M059J (cell line): ENCODE data around the gene CHN2. TPM values are rescaled to one million over a fixed set of nuclear protein-coding genes. Genes with fewer than 3 reads are reported as not detected.

Experiments
- DNase-seq: peaks from one replicate; pipeline ENCODE4 v3.0.0-alpha.2; 2012; ENCODE audit warnings: low read depth
- total RNA-seq: library from RNA; depleted of rRNA; stranded (reverse); fragments of >200 nt; shearing (Covaris generic); gene quantifications from 2 replicates; pipeline ENCODE4 v1.2.3, GENCODE V29; 2014

The CHN2 gene
- total RNA-seq, 1 experiment from 2014 or later, result not detected

- no peak for DNase-seq
Measured at GRCh38 chr7:29332042-29332811, 137.7 kb downstream of the CHN2 start.

- DNase-seq, result no peak
Measured at GRCh38 chr7:29332875-29333855, 138.6 kb downstream of the CHN2 start.

GRCh38 chr7:29335188-29336083, 140.9 kb downstream of the CHN2 start:
- no peak for DNase-seq

DNA sequence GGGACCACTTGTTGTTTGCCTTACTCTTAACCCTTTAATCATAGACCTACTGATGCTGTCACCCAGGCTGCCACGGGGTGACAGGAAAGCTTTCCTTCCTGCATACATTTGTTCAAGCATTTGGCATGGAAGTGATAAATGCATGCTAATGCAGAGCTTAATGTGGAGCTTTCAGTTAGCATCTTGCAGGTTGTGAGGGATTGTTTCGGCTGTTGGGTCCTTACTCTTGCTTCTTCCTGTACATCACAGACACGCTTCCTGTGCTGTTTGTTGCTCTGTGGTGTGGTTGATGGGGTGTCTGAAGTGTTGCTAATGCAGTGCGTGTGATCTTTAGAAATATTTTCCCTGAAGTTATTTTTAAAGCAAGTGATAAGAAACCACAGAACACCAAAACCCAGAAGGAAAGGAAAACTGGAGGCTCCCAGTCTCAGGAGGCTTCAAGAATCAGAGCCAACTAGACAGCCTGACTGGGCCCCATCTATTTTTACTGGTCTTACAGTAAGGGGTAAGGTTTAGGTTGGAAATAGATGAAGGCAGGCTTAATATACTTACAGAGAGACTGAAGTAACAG, 143.1 kb downstream of the CHN2 start:
- peak; percentile 5 for DNase-seq

DNA sequence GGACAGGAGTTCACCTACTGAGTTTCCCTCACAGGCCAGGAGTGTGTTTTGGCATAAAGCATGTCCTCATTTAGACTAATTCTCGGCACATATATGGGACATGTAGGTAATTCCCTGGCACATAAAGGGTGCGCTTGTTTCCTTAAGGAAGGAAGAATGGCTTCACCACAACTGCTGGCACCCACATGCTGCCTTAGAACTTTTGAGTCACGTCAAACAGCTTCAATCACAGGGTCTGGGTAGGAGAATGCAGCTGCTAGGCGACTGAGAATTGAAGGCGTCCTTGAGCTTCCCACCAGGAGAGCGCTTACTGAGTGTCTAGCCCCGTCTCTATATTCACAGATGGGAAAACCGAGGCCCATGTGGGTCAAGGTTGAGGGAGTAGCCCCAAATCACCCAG, 146.1 kb downstream of the CHN2 start:
- no peak for DNase-seq

GRCh38 chr7:29341156-29341555, 146.6 kb downstream of the CHN2 start:
- DNase-seq, result no peak

DNA sequence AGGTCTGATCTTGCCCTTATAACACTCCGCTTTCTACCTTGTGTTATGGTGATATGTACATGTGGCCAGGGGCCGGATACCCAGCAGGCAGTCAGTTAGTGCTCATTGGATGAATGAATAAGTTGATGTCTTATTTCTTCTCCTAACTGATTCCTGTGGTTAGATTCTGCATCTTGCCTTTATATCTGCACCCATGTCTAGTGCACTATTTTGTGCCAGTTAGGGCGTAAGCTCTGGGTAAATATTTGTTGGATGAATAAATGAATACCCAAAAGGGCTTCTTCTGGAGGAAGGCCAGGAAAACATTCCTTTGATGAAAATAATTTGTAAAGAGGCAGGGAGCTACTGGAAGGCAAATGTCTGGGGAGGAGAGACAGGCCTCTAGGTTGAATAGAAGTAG, 148.2 kb downstream of the CHN2 start:
- peak; percentile 12 for DNase-seq

- no peak for DNase-seq
Measured at GRCh38 chr7:29343399-29343798, 148.8 kb downstream of the CHN2 start.

- no peak for DNase-seq
Measured at GRCh38 chr7:29344334-29344978, 149.9 kb downstream of the CHN2 start.

GRCh38 chr7:29345590-29345989, 151.0 kb downstream of the CHN2 start:
- DNase-seq, result peak; percentile 12

- DNase-seq, result no peak
Measured at GRCh38 chr7:29346231-29346978, 151.8 kb downstream of the CHN2 start.

GRCh38 chr7:29349362-29349761, 154.8 kb downstream of the CHN2 start:
- DNase-seq, result no peak

DNA sequence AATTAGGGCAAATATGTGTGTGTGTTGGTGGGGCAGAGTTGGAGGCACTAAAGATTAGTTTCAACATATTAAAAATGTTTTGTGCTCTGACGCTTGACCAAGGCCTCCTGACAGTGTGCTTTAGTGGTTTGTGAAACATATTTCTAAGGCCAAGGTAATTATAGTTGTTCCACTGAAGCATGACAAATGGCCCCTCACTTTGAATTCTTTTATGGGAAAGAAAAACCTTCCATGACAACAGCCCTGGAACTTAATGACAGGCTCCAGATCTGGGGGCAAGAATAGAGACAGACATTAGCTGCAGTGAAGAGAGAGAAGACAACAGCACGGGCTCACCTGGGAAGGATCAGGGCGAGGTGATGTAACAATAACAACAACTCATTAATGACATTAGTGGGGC, 155.8 kb downstream of the CHN2 start:
- no peak for DNase-seq

DNA sequence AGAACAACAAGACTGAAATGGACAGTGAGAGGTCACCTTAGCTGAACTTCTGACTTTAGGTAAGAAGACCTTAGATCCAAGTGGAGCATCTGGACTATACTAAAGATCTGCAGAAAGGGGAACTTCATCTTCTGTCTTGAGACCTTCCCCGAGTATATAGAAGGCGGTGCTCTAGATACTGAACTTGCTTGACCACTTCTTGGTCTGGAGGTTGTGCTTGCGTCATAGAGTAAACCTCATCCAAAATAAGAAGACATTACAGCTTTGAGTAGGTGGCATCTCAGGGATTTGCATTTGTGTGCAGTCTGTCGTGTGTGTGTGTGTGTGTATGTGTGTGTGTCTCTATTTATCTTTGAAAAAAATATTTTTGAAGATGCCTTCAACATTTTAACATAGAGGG, 157.5 kb downstream of the CHN2 start:
- DNase-seq, result no peak

DNA sequence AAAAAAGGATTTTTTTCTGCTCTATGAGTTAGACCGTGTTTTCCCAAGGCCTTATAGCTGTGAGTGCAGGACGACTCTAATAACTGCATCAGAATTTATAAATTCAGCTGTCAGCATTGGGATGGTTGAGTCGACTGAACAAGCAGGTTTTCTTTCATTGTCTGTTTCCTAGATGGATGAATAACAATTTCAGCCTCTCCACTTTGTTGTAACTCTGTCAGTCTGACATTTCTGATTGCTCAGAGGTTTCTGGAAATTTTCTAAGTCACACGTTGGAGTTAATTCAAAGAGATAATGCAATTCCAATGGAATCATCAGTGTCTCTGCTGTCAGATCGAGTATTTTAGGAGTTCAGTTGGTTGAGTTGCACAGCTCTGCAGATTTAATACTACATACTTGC, 159.2 kb downstream of the CHN2 start:
- no peak for DNase-seq

GRCh38 chr7:29354340-29354739, 159.8 kb downstream of the CHN2 start:
- DNase-seq, result no peak

- DNase-seq, result no peak
Measured at GRCh38 chr7:29355388-29355787, 160.8 kb downstream of the CHN2 start.

GRCh38 chr7:29356631-29357030, 162.1 kb downstream of the CHN2 start:
- DNase-seq, result no peak

- no peak for DNase-seq
Measured at GRCh38 chr7:29359482-29360093, 165.0 kb downstream of the CHN2 start.
